GM18868 (cell line): ENCODE data around the gene TPPP3.

Source experiments
- ATAC-seq: cut with Tn5 transposase; IDR thresholded peaks from one replicate; pipeline ENCODE4 v1.9.1; 2021; ENCODE audit warnings: mild to moderate bottlenecking, moderate library complexity; ENCODE audit not compliant: unreplicated experiment

TPPP3 gene

DNA sequence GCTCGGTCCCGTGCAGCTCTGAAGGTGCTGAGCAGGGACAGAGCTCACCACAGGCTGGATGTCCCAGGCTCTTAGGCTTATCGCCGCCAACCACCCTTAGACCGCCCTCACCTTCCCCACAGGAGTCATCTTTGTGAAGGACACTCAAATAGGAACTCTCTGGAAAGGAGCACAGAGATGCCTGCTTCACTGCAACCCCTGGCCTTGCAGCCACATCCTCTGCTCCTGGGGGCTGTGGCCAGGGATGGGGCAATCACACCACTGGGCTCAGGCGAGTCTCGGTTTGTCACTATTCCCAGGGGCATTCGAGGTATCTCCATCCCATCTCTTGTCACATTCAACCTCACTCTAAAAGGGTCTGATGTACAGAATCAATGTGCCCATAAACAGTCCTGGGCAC, 12.0 kb upstream of the TPPP3 start:
- no peak for ATAC-seq

GRCh38 chr16:67404740-67405226, 11.5 kb upstream of the TPPP3 start:
- no peak for ATAC-seq

DNA sequence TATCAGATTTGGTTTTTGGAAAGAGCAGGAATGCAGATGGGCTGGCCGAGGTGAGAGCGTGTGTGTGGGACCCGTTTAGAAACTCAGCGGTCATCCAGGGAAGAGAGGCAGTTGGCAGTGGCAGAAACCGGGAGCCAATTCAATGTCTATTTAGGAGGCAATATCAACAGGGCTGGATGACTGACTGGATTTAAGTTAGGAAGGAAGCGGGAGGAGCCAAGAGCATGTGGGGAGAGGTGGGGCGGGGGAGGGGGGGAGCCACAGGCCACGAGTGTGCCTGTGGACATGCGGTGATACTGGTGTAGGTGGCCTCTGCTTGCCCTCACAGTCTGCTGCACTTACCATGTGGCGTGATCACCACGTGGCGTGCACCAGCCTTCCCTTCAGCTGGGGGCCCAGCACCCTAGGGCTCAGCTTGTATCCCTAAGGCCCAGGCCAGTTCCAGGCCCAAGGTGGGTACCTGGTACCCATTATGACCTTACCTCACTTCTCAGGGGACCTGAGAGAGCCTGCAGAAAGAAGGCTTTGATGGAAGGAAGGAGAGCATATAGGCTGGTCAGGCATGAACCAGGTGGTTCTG, 10.8 kb upstream of the TPPP3 start:
- no peak for ATAC-seq

DNA sequence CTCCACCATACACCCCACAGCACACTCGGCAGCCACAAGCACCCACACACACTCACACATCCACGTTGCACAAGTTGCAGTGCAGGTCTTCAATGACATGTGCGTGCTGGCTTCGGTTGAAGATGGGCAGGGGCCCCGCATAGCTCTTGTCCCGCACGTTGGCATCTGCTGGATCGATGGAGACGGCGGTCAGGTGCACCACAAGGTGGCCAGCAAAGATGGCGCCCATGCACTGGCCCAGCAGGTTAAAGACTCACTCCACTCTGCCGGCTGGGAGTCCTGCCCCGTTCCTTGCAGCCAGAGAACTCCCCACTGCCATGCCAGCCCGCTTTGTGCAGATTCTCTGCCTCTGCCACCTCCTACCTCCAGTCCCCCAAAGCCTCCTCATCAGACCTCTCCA, 7.6 kb upstream of the TPPP3 start:
- no peak for ATAC-seq

DNA sequence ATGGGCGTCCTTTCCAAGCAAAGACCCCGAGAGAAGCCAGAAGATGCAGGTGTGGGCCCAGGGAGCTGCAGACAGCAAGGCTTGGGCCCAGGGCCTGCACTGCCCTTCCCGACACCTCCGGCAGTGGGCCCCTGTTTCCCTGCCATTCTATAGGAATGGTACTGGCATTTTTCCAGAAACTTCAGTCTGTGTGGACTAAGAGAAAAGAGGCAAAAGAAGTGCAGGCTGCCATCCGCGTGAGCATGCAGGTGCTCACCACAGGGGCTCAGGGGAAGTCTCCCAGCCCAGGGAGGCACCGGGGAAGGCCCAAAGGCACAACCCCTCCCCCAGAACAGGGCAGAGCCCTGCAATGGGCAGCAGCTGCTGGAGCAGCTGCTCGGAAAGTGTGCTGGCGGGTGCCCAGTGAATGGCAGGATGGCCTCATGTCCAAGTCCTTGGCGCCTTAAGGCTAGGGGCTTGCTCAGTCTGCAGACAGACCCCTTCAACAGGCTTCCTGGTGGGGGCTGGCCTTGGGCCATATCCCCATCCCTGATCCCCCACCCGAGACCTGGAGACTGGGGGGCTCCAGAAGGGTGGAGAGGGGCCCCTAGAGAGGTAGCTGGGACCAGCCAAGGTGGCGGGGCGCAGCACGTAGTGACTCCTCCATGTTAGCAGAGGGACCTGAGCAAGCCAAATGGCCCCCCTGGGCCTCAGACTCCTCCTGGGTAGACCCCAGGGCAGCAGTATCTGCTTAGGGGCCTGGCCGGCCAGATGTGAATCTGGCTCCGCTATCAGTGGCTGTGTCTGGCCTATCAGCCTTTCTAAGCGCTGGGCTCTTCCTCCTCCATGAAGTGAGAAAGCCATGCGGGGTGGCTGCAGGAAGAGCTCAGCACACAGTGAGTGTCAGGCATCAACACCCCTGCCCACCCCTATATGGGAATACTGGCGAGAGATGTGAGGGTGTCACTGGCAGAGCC, 6.7 kb upstream of the TPPP3 start:
- ATAC-seq, result no peak

- ATAC-seq, result peak; percentile 50
Observed at GRCh38 chr16:67399218-67399733, 6.0 kb upstream of the TPPP3 start.

DNA sequence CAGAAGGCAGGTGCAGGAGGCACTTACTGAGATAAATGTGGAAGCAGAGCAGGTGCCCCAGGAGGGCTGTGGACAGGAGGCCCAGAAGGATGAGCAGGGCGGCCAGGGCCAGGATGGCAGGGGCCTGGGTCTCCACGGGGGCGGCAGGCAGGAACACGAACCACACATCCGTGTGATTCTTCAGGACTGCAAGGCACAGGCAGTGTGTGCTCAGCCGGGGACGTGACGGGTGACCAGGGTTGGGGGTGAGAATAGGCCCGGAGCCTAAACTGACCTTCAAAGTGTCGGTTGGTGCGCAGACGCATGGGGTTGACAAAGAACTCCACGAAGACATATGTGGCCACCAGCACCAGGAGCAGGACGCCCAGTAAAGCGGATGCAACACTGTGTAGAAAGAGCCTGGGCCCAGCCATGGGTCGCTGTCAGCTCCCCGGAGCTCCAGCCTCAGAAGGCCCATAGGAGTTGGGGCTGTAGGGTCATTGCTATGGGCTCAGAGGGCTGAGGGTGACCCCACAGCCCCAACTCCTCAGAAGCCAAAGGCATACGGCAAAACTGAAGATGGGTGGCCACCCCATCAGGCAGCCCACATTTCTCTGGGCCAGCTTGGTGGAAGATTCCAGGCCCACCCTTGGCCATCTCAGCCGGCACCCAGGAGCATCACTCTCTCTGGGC, 5.4 kb upstream of the TPPP3 start:
- ATAC-seq, result no peak

- no peak for ATAC-seq
Observed at GRCh38 chr16:67397812-67398545, 4.7 kb upstream of the TPPP3 start.

- no peak for ATAC-seq
Observed at GRCh38 chr16:67397036-67397801, 3.9 kb upstream of the TPPP3 start.

GRCh38 chr16:67396159-67397035, 3.1 kb upstream of the TPPP3 start:
- ATAC-seq, result no peak

DNA sequence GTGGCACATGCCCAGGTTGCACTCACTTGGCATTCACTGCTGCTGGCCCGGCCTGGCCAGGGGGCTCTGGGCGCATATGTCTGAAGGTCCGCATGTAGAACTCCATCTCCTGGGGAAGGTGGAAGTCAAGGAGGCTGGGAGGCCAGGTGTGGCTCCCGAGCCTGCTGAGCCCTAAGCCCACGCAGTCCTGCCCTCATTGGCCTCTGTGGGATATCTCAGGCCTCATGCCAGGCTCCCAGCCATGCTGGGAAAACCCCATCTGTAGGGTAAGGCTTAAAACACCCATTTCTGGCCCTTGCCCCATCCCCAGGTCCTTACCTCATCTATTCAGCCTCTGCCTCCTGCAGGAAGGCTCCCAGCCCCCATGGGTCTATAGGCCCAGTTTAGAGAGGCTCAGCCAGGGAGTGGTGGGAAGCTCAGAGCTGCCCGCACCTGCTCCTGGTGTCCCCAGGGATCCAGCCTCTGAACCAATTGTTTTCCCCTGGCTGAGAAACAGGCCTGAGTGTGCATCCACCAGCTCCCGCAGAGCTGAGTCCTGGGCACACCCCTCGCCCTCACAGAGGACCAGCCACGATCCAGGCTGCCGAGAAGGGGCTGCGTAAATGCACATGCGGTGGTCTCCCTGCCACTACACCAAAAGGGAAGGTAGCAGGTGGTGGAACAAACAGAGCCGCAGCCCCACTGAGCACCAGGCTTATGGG, 2.3 kb upstream of the TPPP3 start:
- ATAC-seq, result no peak

DNA sequence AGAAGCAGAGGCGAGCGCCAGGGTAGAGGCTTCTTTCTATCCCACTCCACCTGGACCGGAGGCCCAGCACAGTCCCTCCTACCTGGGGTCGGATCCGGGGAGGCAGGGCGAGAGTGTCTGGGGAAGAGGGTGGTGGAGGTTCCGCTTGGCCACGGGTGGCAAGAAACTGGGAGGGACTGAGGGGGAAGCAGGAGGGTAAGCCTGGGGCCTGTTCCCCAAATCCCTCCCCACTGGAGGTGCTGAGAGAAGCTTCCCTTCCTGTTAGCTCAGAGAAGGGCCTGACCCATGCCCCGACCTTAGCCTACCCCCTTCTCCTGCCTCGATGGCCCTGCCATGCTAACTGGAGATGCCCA, 1.8 kb upstream of the TPPP3 start:
- ATAC-seq, result no peak

- ATAC-seq, result no peak
Observed at GRCh38 chr16:67394155-67395104, 1.1 kb upstream of the TPPP3 start.

DNA sequence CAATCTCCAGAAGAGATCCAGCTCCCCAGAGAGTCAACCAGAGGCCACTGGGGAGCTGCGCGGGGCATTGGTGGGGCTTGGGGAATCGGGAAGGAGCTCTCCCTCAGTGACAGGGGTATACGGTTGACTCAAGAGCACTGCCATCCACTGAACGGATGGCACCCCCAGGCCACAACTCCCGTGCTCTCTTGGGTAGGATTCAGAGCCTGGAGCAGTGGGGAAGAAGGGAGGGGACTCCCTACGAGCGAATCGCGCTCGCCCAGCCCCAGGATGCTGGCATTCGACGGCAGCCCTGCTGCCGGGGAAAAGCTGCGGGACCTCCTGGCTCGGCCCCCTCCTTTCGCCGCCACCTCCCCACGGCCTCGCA, 473 bp upstream of the TPPP3 start:
- ATAC-seq, result no peak

- no peak for ATAC-seq
Observed at GRCh38 chr16:67392301-67393059, 818 bp downstream of the TPPP3 start.

- no peak for ATAC-seq
Observed at GRCh38 chr16:67391424-67392300, 1.6 kb downstream of the TPPP3 start.
